HepG2 (cell line): ENCODE results near the gene ZMIZ1. TPM values are rescaled to one million over a fixed set of nuclear protein-coding genes. Genes with fewer than 3 reads are reported as not detected.
A peak's percentile ranks its signal among the peaks of the same experiment; 100 is the strongest.

ENCODE experiments used
- ATAC-seq: fragments of 200-7000 bp; cut with Tn5 transposase; 3 replicates; pipeline ENCODE4 v1.9.1; 2020; ENCODE audit warnings: mild to moderate bottlenecking, moderate library complexity
- BruUV-seq: library from RNA; stranded (reverse); fragments of 400-500 nt; replicated peaks from 2 replicates; lab custom pipeline; 2021; lab: Mats Ljungman, UMichigan
- CTCF ChIA-PET: fragments of 300-600 bp; formaldehyde crosslinking; extraction: SDS; loops from one replicate; lab custom pipeline; 2021; ENCODE audit warnings: low total read pairs, inconsistent platforms, low intra/inter-chr PET ratio; lab: Yijun Ruan, JAX
- POLR2A ChIA-PET: fragments of 350-600 bp; sonication (Branson Sonifier 250); formaldehyde crosslinking; loops from one replicate; lab custom pipeline; 2020; ENCODE audit warnings: antibody characterized with exemption, inconsistent platforms; lab: Yijun Ruan, JAX
- DNase-seq: peaks from one replicate; pipeline ENCODE4 v3.0.0-alpha.2; 2015; ENCODE audit warnings: low spot score
- FAIRE-seq: peaks from 3 replicates; lab custom pipeline; 2011; peaks lifted over from hg19 to GRCh38; lab: Jason Lieb, UNC
- H2AFZ ChIP-seq: one replicate; pipeline ENCODE4 v1.6.1; 2011; ENCODE audit warnings: low read length, inconsistent platforms
- H3K27ac ChIP-seq: fragments of 300-600 bp; 3 replicates; pipeline ENCODE4 v1.8.0; 2011; ENCODE audit warnings: mixed run types, mild to moderate bottlenecking, mixed read lengths, low read length, inconsistent platforms; ENCODE audit not compliant: insufficient read depth; ENCODE audit errors: extremely low read length
- H3K27me3 ChIP-seq, 2 experiments: fragments of 200-600 bp in 1 of 2; 2 replicates in 1 of 2; 3 replicates in 1 of 2; pipeline versions ENCODE4 v1.6.0 to v1.8.0; 2011; ENCODE audit warnings: low read length in 2 of 2, mild to moderate bottlenecking in 2 of 2, moderate library complexity in 2 of 2, inconsistent platforms in 1 of 2; ENCODE audit not compliant: insufficient read depth in 2 of 2, control insufficient read depth in 1 of 2
- H3K36me3 ChIP-seq, 2 experiments: fragments of 200-600 bp in 1 of 2; replicated peaks in 1 of 2; 2 replicates in 1 of 2; 3 replicates in 1 of 2; pipeline versions ENCODE4 v1.5.1 to v1.8.0; 2011; ENCODE audit warnings: low read length in 2 of 2, inconsistent platforms in 1 of 2; ENCODE audit not compliant: insufficient read depth in 2 of 2, control insufficient read depth in 1 of 2
- H3K4me1 ChIP-seq: 2 replicates; pipeline ENCODE4 v1.5.1; 2012; ENCODE audit warnings: low read length, inconsistent platforms; ENCODE audit not compliant: insufficient read depth
- H3K4me2 ChIP-seq: 2 replicates; pipeline ENCODE4 v1.6.0; 2011; ENCODE audit warnings: low read depth, low read length, inconsistent platforms
- H3K4me3 ChIP-seq, 3 experiments: fragments of 200-600 bp in 1 of 3; sonication (generic), shearing (Covaris generic) in 1 of 3; replicated peaks in 1 of 3; 2 replicates each; pipeline ENCODE4 v1.5.1; 2011 to 2016; ENCODE audit warnings: low read length in 3 of 3, inconsistent platforms in 2 of 3, low read depth in 2 of 3, mild to moderate bottlenecking in 2 of 3, control low read depth in 1 of 3, mixed read lengths in 1 of 3; ENCODE audit not compliant: insufficient read depth in 1 of 3
- H3K79me2 ChIP-seq: one replicate; pipeline ENCODE4 v1.6.1; 2011; ENCODE audit warnings: low read length, inconsistent platforms; ENCODE audit not compliant: insufficient read depth
- H3K9ac ChIP-seq: 2 replicates; pipeline ENCODE4 v1.6.0; 2011; ENCODE audit warnings: mild to moderate bottlenecking, low read depth, low read length, inconsistent platforms; ENCODE audit not compliant: insufficient read depth
- H3K9me3 ChIP-seq: 2 replicates; pipeline ENCODE4 v1.5.1; 2012; ENCODE audit warnings: mild to moderate bottlenecking, low read length
- H4K20me1 ChIP-seq: 2 replicates; pipeline ENCODE4 v1.6.0; 2011; ENCODE audit warnings: inconsistent platforms, mild to moderate bottlenecking, low read length, moderate library complexity; ENCODE audit not compliant: insufficient read depth
- AGO2 ChIP-seq: fragments of 200-400 bp; formaldehyde crosslinking; optimal IDR thresholded peaks from 2 replicates; pipeline ENCODE3; 2017; ENCODE audit warnings: mild to moderate bottlenecking, low read depth, low read length, moderate library complexity
- EEA1 ChIP-seq: sonication (generic); formaldehyde crosslinking; IDR thresholded peaks from 2 replicates; pipeline ENCODE4 v1.5.1; 2020; ENCODE audit warnings: mild to moderate bottlenecking, missing genetic modification reagents, borderline replicate concordance
- HNRNPL ChIP-seq: fragments of 200-400 bp; formaldehyde crosslinking; IDR thresholded peaks from 2 replicates; pipeline ENCODE4 v1.6.1; 2017; ENCODE audit warnings: mild to moderate bottlenecking, low read depth, low read length
- NCOA5 ChIP-seq: sonication (generic); formaldehyde crosslinking; IDR thresholded peaks from 2 replicates; pipeline ENCODE4 v1.4.0; 2020; ENCODE audit warnings: missing genetic modification reagents
- NR2C2 ChIP-seq: sonication (generic); formaldehyde crosslinking; IDR thresholded peaks from 2 replicates; pipeline ENCODE4 v1.4.0; 2020; ENCODE audit warnings: missing genetic modification reagents, mild to moderate bottlenecking, moderate library complexity, borderline replicate concordance
- PAX8 ChIP-seq: sonication (generic); formaldehyde crosslinking; IDR thresholded peaks from 2 replicates; pipeline ENCODE4 v1.8.0; 2022; ENCODE audit warnings: mild to moderate bottlenecking, missing genetic modification reagents, borderline replicate concordance
- RBFOX2 ChIP-seq: fragments of 200-400 bp; formaldehyde crosslinking; IDR thresholded peaks from 2 replicates; pipeline ENCODE4 v1.6.1; 2017; ENCODE audit warnings: low read depth, mild to moderate bottlenecking, low read length
- ZBTB38 ChIP-seq: sonication (generic); formaldehyde crosslinking; IDR thresholded peaks from 2 replicates; pipeline ENCODE4 v1.5.1; 2020; ENCODE audit warnings: mild to moderate bottlenecking, missing genetic modification reagents
- ZNF124 ChIP-seq: sonication (generic); formaldehyde crosslinking; IDR thresholded peaks from 2 replicates; pipeline ENCODE4 v1.4.0; 2020; ENCODE audit warnings: missing genetic modification reagents
- ZNF253 ChIP-seq: sonication (generic); formaldehyde crosslinking; IDR thresholded peaks from 2 replicates; pipeline ENCODE4 v1.8.0; 2022; ENCODE audit warnings: mild to moderate bottlenecking, missing genetic modification reagents, borderline replicate concordance
- ZNF296 ChIP-seq: sonication (generic); formaldehyde crosslinking; conservative IDR thresholded peaks from 2 replicates; pipeline ENCODE4 v1.5.0; 2020; ENCODE audit warnings: mild to moderate bottlenecking, missing genetic modification reagents
- ZNF350 ChIP-seq: sonication (generic); formaldehyde crosslinking; IDR thresholded peaks from 2 replicates; pipeline ENCODE4 v1.4.0; 2020; ENCODE audit warnings: mild to moderate bottlenecking, low read depth, missing genetic modification reagents, borderline replicate concordance
- ZNF607 ChIP-seq: sonication (generic); formaldehyde crosslinking; IDR thresholded peaks from 2 replicates; pipeline ENCODE4 v1.5.1; 2020; ENCODE audit warnings: missing genetic modification reagents, mild to moderate bottlenecking, borderline replicate concordance
- ZNF788 ChIP-seq: sonication (generic); formaldehyde crosslinking; IDR thresholded peaks from 2 replicates; pipeline ENCODE4 v1.5.0; 2020; ENCODE audit warnings: mild to moderate bottlenecking, missing genetic modification reagents, borderline replicate concordance
- WGBS: methylation state at CpG from one replicate; pipeline ENCODE4 v1.1.6; 2017; ENCODE audit warnings: low lambda C conversion rate; 5-methylcytosine and 5-hydroxymethylcytosine counted together
- in situ Hi-C: cut with HindIII; loops from 2 replicates; pipeline ENCODE4 v1.10.0; 2017; ENCODE audit warnings: low pct_unique_long_range_greater_than_20kb; ENCODE audit not compliant: extremely low pct_ligation_motif_present
- intact Hi-C: fragments of 100-400 bp; cut with micrococcal nuclease; formaldehyde crosslinking; loops from one replicate; pipeline ENCODE4 v1.10.0; 2022; ENCODE audit not compliant: unreplicated experiment
- polyA plus RNA-seq, 8 experiments: library from polyadenylated mRNA; depleted of rRNA in 3 of 8; stranded (reverse) in 7 of 8; unstranded in 1 of 8; fragments of >200 nt; fragmentation: Illumina TruSeq in 4 of 8; extraction: Trizol in 4 of 8; gene quantifications; 2 replicates each; pipeline versions ENCODE4 v1.2.1 to v1.2.3, GENCODE V29; 2011 to 2016; ENCODE audit warnings: low read depth in 4 of 8, missing spikeins in 1 of 8, mixed read lengths in 1 of 8; ENCODE audit not compliant: insufficient read depth in 1 of 8
- total RNA-seq, 5 experiments: library from RNA; depleted of rRNA; stranded (reverse); fragments of >200 nt; fragmentation: Illumina TruSeq; extraction: Trizol; gene quantifications; 2 replicates each; pipeline ENCODE4 v1.2.3, GENCODE V29; 2016; ENCODE audit warnings: low read depth in 1 of 5
- TF ChIP-seq, protein P1 (sequence below): IDR thresholded peaks from 2 replicates; pipeline ENCODE4 v1.6.1; 2016; ENCODE audit warnings: low read depth, borderline replicate concordance
- TF ChIP-seq, protein P2 (sequence below): sonication (generic); formaldehyde crosslinking; IDR thresholded peaks from 2 replicates; pipeline ENCODE4 v1.5.1; 2020; ENCODE audit warnings: mild to moderate bottlenecking, missing genetic modification reagents, moderate library complexity
- TF ChIP-seq, protein P3 (sequence below): sonication (generic); formaldehyde crosslinking; conservative IDR thresholded peaks from 2 replicates; pipeline ENCODE4 v1.4.0; 2020; ENCODE audit warnings: missing genetic modification reagents

ZMIZ1 gene
- total and polyA plus RNA-seq, 2 of the 13 experiments (the other 11 are each of a cell fraction or from before 2014, with no cell fraction given), result 5.3 to 10.2 TPM

DNA sequence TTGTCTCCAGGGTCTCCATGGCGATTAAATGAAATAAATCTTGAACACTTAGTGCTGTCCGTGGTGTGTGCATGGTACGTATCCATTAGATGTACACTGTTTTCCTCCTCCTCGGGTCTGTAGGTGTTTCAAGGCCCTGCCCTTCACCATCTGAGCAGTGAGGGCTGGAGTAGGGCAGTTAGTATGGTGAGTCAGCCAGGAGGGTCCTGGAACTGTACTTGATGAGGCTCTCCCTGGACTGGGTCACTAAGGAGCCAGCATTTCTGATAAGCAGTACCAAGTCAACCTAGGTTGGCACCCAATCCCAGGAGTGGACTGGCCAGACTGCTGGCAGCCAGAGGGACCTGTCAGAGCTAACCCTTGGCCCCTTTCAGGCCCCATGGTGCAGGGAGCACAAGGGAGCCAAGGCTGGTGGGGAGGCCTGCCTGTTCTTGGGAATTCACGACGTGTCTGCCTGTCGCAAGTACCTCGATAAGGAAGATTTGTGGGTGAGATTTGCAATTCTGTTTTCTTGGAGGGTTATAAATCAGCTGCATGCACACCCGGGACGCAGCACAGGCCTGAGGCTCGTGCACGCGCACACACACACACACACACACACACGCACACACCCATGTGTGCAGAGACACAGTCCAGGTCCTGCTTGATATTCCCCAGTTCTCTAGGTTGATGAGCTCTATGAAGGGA lies 114.2 kb downstream of the ZMIZ1 start:
- Histone ChIP-seq H3K27me3 (no peaks in the 10 kb centered on the region), H2AFZ (no peak overlapping the region), H3K36me3 (peaks cover 14 to 50% of the 10 kb centered on the region in 2 experiments), H3K4me3 (peak overlapping the region in 1 of 3 experiments; percentile 50; a peak in 1 of 6 replicates), H3K4me2 (peak overlapping the region; percentile 67; the same call in 1 of the 2 replicates), H3K27ac (peak overlapping the region; percentile 93), H3K4me1 (peaks cover 100% of the 10 kb centered on the region), H3K9me3 (no peaks in the 10 kb centered on the region), H4K20me1 (no peaks in the 10 kb centered on the region), H3K79me2 (peaks cover 8% of the 10 kb centered on the region), H3K9ac (peak overlapping the region; percentile 68; the same call in 1 of the 2 replicates)
- POLR2A ChIA-PET, result interaction anchor here (1.7 to 3.3 kb wide), 4 partner anchors 12 to 123 kb away, joined by 4 to 31 read pairs (median 8); no protein-coding TSS in a partner anchor
- WGBS, result 92% methylated on average over 10 of the region's 14 CpGs
- no peak for ATAC-seq
- in situ Hi-C loops (loop anchor here (25.0 kb wide), 1 partner anchor 96 kb away; no protein-coding TSS in a partner anchor), intact Hi-C loops (no loop called here)
- BruUV-seq, result no TSS peak
- no peak for DNase-seq
- no peak for FAIRE-seq
- CTCF ChIA-PET, result no interaction called here
- TF ChIP-seq, protein P1, sequence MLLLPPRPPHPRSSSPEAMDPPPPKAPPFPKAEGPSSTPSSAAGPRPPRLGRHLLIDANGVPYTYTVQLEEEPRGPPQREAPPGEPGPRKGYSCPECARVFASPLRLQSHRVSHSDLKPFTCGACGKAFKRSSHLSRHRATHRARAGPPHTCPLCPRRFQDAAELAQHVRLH (CRISPR knock-in tag), result 0 out of 2 replicates have a peak, but pooled peaks have one; percentile 16
- TF ChIP-seq AGO2 (peak; percentile 26), ZNF124 (CRISPR knock-in tag) (no peak), ZNF253 (CRISPR knock-in tag) (no peak), HNRNPL (no peak), ZNF788 (CRISPR knock-in tag) (no peak), ZBTB38 (CRISPR knock-in tag) (peak; percentile 76), NR2C2 (CRISPR knock-in tag) (no peak), ZNF607 (CRISPR knock-in tag) (no peak), RBFOX2 (no peak), PAX8 (no peak), NCOA5 (CRISPR knock-in tag) (0 out of 2 replicates have a peak, but pooled peaks have one; percentile 2), ZNF296 (no peak), ZNF350 (CRISPR knock-in tag) (no peak), EEA1 (CRISPR knock-in tag) (no peak)
- TF ChIP-seq, protein P2, sequence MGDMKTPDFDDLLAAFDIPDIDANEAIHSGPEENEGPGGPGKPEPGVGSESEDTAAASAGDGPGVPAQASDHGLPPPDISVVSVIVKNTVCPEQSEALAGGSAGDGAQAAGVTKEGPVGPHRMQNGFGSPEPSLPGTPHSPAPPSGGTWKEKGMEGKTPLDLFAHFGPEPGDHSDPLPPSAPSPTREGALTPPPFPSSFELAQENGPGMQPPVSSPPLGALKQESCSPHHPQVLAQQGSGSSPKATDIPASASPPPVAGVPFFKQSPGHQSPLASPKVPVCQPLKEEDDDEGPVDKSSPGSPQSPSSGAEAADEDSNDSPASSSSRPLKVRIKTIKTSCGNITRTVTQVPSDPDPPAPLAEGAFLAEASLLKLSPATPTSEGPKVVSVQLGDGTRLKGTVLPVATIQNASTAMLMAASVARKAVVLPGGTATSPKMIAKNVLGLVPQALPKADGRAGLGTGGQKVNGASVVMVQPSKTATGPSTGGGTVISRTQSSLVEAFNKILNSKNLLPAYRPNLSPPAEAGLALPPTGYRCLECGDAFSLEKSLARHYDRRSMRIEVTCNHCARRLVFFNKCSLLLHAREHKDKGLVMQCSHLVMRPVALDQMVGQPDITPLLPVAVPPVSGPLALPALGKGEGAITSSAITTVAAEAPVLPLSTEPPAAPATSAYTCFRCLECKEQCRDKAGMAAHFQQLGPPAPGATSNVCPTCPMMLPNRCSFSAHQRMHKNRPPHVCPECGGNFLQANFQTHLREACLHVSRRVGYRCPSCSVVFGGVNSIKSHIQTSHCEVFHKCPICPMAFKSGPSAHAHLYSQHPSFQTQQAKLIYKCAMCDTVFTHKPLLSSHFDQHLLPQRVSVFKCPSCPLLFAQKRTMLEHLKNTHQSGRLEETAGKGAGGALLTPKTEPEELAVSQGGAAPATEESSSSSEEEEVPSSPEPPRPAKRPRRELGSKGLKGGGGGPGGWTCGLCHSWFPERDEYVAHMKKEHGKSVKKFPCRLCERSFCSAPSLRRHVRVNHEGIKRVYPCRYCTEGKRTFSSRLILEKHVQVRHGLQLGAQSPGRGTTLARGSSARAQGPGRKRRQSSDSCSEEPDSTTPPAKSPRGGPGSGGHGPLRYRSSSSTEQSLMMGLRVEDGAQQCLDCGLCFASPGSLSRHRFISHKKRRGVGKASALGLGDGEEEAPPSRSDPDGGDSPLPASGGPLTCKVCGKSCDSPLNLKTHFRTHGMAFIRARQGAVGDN (CRISPR knock-in tag), result peak; percentile 64; the same call in 1 of the 2 replicates
- TF ChIP-seq, protein P3, sequence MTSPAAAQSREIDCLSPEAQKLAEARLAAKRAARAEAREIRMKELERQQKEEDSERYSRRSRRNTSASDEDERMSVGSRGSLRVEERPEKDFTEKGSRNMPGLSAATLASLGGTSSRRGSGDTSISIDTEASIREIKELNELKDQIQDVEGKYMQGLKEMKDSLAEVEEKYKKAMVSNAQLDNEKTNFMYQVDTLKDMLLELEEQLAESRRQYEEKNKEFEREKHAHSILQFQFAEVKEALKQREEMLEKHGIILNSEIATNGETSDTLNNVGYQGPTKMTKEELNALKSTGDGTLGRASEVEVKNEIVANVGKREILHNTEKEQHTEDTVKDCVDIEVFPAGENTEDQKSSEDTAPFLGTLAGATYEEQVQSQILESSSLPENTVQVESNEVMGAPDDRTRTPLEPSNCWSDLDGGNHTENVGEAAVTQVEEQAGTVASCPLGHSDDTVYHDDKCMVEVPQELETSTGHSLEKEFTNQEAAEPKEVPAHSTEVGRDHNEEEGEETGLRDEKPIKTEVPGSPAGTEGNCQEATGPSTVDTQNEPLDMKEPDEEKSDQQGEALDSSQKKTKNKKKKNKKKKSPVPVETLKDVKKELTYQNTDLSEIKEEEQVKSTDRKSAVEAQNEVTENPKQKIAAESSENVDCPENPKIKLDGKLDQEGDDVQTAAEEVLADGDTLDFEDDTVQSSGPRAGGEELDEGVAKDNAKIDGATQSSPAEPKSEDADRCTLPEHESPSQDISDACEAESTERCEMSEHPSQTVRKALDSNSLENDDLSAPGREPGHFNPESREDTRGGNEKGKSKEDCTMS (CRISPR knock-in tag), result no peak
